K562 (cell line): ENCODE measurements around the gene MAMDC4. TPM values are rescaled to one million over a fixed set of nuclear protein-coding genes. Genes with fewer than 3 reads are reported as not detected.
A peak's percentile ranks its signal among the peaks of the same experiment; 100 is the strongest.

Experiments used
- ATAC-seq: fragments of 200-7000 bp; cut with Tn5 transposase; 3 replicates; pipeline ENCODE4 v1.9.1; 2020; ENCODE audit warnings: moderate library complexity
- BruUV-seq: library from RNA; stranded (reverse); fragments of 400-500 nt; replicated peaks from 2 replicates; lab custom pipeline; 2021; lab: Mats Ljungman, UMichigan
- CTCF ChIA-PET: fragments of 300-600 bp; formaldehyde crosslinking; extraction: SDS; loops from one replicate; lab custom pipeline; 2021; ENCODE audit warnings: low intra/inter-chr PET ratio; lab: Yijun Ruan, JAX
- POLR2A ChIA-PET: fragments of 300-600, 350-650 bp; sonication (Branson Sonifier 250); formaldehyde crosslinking; extraction: SDS; loops from one replicate; lab custom pipeline; 2021; ENCODE audit warnings: antibody characterized with exemption, inconsistent platforms; lab: Yijun Ruan, JAX
- DNase-seq, 4 experiments: peaks; one replicate each; pipeline versions ENCODE4 v3.0.0 to v3.0.0-alpha.2; 2011 to 2018; ENCODE audit warnings: low spot score in 3 of 4, mixed read lengths in 3 of 4; ENCODE audit errors: extremely low read depth in 1 of 4
- FAIRE-seq: peaks from 2 replicates; lab custom pipeline; 2011; peaks lifted over from hg19 to GRCh38; lab: Jason Lieb, UNC
- H2AFZ ChIP-seq: 2 replicates; pipeline ENCODE4 v1.6.0; 2011; ENCODE audit warnings: low read depth, low read length, control low read depth, inconsistent platforms
- H3K27ac ChIP-seq: fragments of 200-600 bp; 3 replicates; pipeline ENCODE4 v1.8.0; 2011; ENCODE audit warnings: low read depth, mild to moderate bottlenecking, control low read depth, inconsistent platforms, low read length, moderate library complexity, mixed read lengths; ENCODE audit errors: extremely low read depth
- H3K27me3 ChIP-seq, 2 experiments: fragments of 300-600 bp in 1 of 2; 2 replicates in 1 of 2; 3 replicates in 1 of 2; pipeline versions ENCODE4 v1.6.0 to v1.8.0; 2011; ENCODE audit warnings: inconsistent platforms in 2 of 2, low read length in 2 of 2, mild to moderate bottlenecking in 1 of 2, mixed read lengths in 1 of 2, moderate library complexity in 1 of 2; ENCODE audit not compliant: control insufficient read depth in 2 of 2, insufficient read depth in 2 of 2
- H3K36me3 ChIP-seq: fragments of 300-600 bp; 3 replicates; pipeline ENCODE4 v1.8.0; 2011; ENCODE audit warnings: mild to moderate bottlenecking, low read length, inconsistent platforms; ENCODE audit not compliant: control insufficient read depth, insufficient read depth
- H3K4me1 ChIP-seq, 2 experiments: fragments of 200-600 bp in 1 of 2; replicated peaks in 1 of 2; 2 replicates in 1 of 2; 3 replicates in 1 of 2; pipeline versions ENCODE4 v1.5.1 to v1.8.0; 2011; ENCODE audit warnings: inconsistent platforms in 2 of 2, low read length in 2 of 2, mild to moderate bottlenecking in 1 of 2, mixed read lengths in 1 of 2, moderate library complexity in 1 of 2; ENCODE audit not compliant: control insufficient read depth in 2 of 2, insufficient read depth in 2 of 2
- H3K4me2 ChIP-seq: 2 replicates; pipeline ENCODE4 v1.6.1; 2011; ENCODE audit warnings: low read length, control low read depth, inconsistent platforms, mixed read lengths; ENCODE audit not compliant: insufficient read depth
- H3K4me3 ChIP-seq: fragments of 200-600 bp; sonication (generic), shearing (Covaris generic); 2 replicates; pipeline ENCODE4 v1.5.1; 2016; ENCODE audit warnings: control low read depth, inconsistent platforms
- H3K79me2 ChIP-seq: fragments of 200-600 bp; 3 replicates; pipeline ENCODE4 v1.8.0; 2011; ENCODE audit warnings: low read length, inconsistent platforms; ENCODE audit not compliant: control insufficient read depth, insufficient read depth
- H3K9ac ChIP-seq, 2 experiments: 2 replicates each; pipeline versions ENCODE4 v1.6.0 to v1.6.1; 2011; ENCODE audit warnings: low read depth in 2 of 2, low read length in 2 of 2, control low read depth in 1 of 2, inconsistent platforms in 1 of 2, mild to moderate bottlenecking in 1 of 2, mixed read lengths in 1 of 2; ENCODE audit not compliant: insufficient read depth in 1 of 2
- H3K9me1 ChIP-seq: one replicate; pipeline ENCODE4 v1.6.0; 2011; ENCODE audit warnings: inconsistent platforms, mild to moderate bottlenecking, low read length, moderate library complexity; ENCODE audit not compliant: control insufficient read depth, insufficient read depth
- H3K9me3 ChIP-seq: replicated peaks from 2 replicates; pipeline ENCODE4 v1.5.1; 2011; ENCODE audit warnings: low read depth, low read length, inconsistent platforms; ENCODE audit not compliant: control insufficient read depth, insufficient read depth
- H4K20me1 ChIP-seq: replicated peaks from 2 replicates; pipeline ENCODE4 v1.6.1; 2011; ENCODE audit warnings: low read length, inconsistent platforms, mixed read lengths; ENCODE audit not compliant: control insufficient read depth, insufficient read depth
- NFATC3 ChIP-seq: fragments of 450-650 bp; IDR thresholded peaks from 2 replicates; pipeline ENCODE4 v1.6.1; 2017; ENCODE audit warnings: mild to moderate bottlenecking
- THRB ChIP-seq: fragments of 450-650 bp; formaldehyde crosslinking; conservative IDR thresholded peaks from 2 replicates; pipeline ENCODE4 v1.4.0; 2022; ENCODE audit warnings: mild to moderate bottlenecking, missing genetic modification characterization
- XRCC3 ChIP-seq: fragments of 450-650 bp; IDR thresholded peaks from 2 replicates; pipeline ENCODE4 v1.6.1; 2017; ENCODE audit warnings: mild to moderate bottlenecking, moderate library complexity
- ZBTB12 ChIP-seq: fragments of 250-450 bp; sonication (Bioruptor Pico); IDR thresholded peaks from 2 replicates; pipeline ENCODE4 v1.4.0; 2020
- ZNF121 ChIP-seq: sonication (generic); formaldehyde crosslinking; conservative IDR thresholded peaks from 2 replicates; pipeline ENCODE4 v1.8.0; 2022; ENCODE audit warnings: missing genetic modification reagents
- ZNF124 ChIP-seq: sonication (generic); formaldehyde crosslinking; IDR thresholded peaks from 2 replicates; pipeline ENCODE4 v1.8.1; 2022; ENCODE audit warnings: missing genetic modification reagents
- ZNF740 ChIP-seq, 3 experiments: fragments of 200-800 bp in 1 of 3; sonication (Bioruptor generic) in 1 of 3; sonication (generic) in 1 of 3; formaldehyde crosslinking in 1 of 3; IDR thresholded peaks; 2 replicates each; pipeline versions ENCODE4 v1.6.1 to v1.8.0; 2016 to 2022; ENCODE audit warnings: mild to moderate bottlenecking in 2 of 3, missing compliant biosample characterization in 2 of 3, missing genetic modification characterization in 2 of 3, missing genetic modification reagents in 1 of 3
- WGBS: fragments of 100-300 bp; shearing (Covaris generic); methylation state at CpG from one replicate; pipeline ENCODE4 v1.1.6; 2016; ENCODE audit warnings: low coverage, mixed read lengths; ENCODE audit not compliant: insufficient coverage; ENCODE audit errors: missing lambda C conversion rate; 5-methylcytosine and 5-hydroxymethylcytosine counted together
- in situ Hi-C: fragments of 300-500 bp; cut with MboI; formaldehyde crosslinking; loops from 4 replicates; pipeline ENCODE4 v1.15.0; 2018; ENCODE audit warnings: inconsistent platforms, mixed read lengths
- intact Hi-C: fragments of 100-400 bp; cut with micrococcal nuclease; formaldehyde crosslinking; loops from 2 replicates; pipeline ENCODE4 v1.14.2; 2022
- polyA plus RNA-seq, 8 experiments: library from polyadenylated mRNA; depleted of rRNA in 4 of 8; stranded (reverse) in 5 of 8; unstranded in 3 of 8; fragments of >200 nt; fragmentation: Nextera tagmentation in 2 of 8; fragmentation: Illumina TruSeq in 1 of 8; extraction: Ambion mirVana in 2 of 8; extraction: Trizol in 1 of 8; gene quantifications; 2 replicates each; pipeline versions ENCODE4 v1.2.1 to v1.2.3, GENCODE V29; 2011 to 2014; ENCODE audit warnings: inconsistent platforms in 1 of 8, missing spikeins in 1 of 8
- total RNA-seq, 7 experiments: library from RNA; depleted of rRNA in 6 of 7; stranded (reverse); fragments of >200 nt in 6 of 7; fragmentation: Illumina TruSeq in 2 of 7; extraction: Trizol in 2 of 7; gene quantifications; 2 replicates each; pipeline versions ENCODE4 v1.2.1 to v1.2.3, GENCODE V29; 2011 to 2021; ENCODE audit warnings: low replicate concordance in 1 of 7

The MAMDC4 gene
- total and polyA plus RNA-seq, 9 of the 15 experiments (the other 6 are each of a cell fraction or from before 2014, with no cell fraction given) = 0.03 to 10.8 (median 1.5) TPM

GRCh38 chr9:136805207-136805740 is 46.9 kb upstream of the MAMDC4 start:
- Histone ChIP-seq H3K27ac (no peak overlapping the region), H3K9ac (peak overlapping the region in 1 of 2 experiments; percentile 14; a peak in 1 of 4 replicates), H3K79me2 (peaks cover 40% of the 10 kb centered on the region), H4K20me1 (no peaks in the 10 kb centered on the region), H3K9me3 (no peaks in the 10 kb centered on the region), H3K27me3 (no peaks in the 10 kb centered on the region), H3K4me1 (peaks cover 29 to 73% of the 10 kb centered on the region in 2 experiments), H3K4me2 (no peak overlapping the region), H3K4me3 (no peak overlapping the region), H3K36me3 (peaks cover 23% of the 10 kb centered on the region), H2AFZ (no peak overlapping the region), H3K9me1 (no peaks in the 10 kb centered on the region)
- in situ Hi-C loops (no loop called here), intact Hi-C loops (no loop called here)
- ChIA-PET CTCF (no interaction called here), POLR2A (interaction anchor here (0.6 kb wide), 2 partner anchors 132 to 393 kb away, joined by 3 read pairs; no protein-coding TSS in a partner anchor)
- ATAC-seq = no peak
- BruUV-seq = no TSS peak
- 74% methylated on average over 12 of the region's 12 CpGs for WGBS
- TF ChIP-seq ZBTB12 (CRISPR knock-in tag) = no peak
- DNase-seq = no peak
- no peak for FAIRE-seq

GRCh38 chr9:136806067-136806466 is 46.1 kb upstream of the MAMDC4 start:
- BruUV-seq = no TSS peak
- Histone ChIP-seq H3K36me3 (peaks cover 28% of the 10 kb centered on the region), H3K27ac (no peak overlapping the region), H4K20me1 (no peaks in the 10 kb centered on the region), H3K9me1 (no peaks in the 10 kb centered on the region), H3K9me3 (no peaks in the 10 kb centered on the region), H3K79me2 (peaks cover 48% of the 10 kb centered on the region), H3K27me3 (no peaks in the 10 kb centered on the region), H3K4me1 (peaks cover 25 to 65% of the 10 kb centered on the region in 2 experiments), H3K4me2 (0 out of 2 replicates have a peak overlapping the region, but pooled peaks have one; percentile 94)
- no peak for DNase-seq
- FAIRE-seq = no peak
- 92% methylated on average over 8 of the region's 10 CpGs for WGBS
- in situ Hi-C loops = no loop called here
- no peak for ATAC-seq
- TF ChIP-seq ZNF124 (CRISPR knock-in tag) = no peak
- TF ChIP-seq XRCC3 = no peak
- no peak for TF ChIP-seq THRB
- no peak for TF ChIP-seq ZNF740 (CRISPR knock-in tag; IDR thresholded peaks at IDR 0.05)
- no peak for TF ChIP-seq ZNF740 (tag; IDR thresholded peaks at IDR 0.05)
- TF ChIP-seq NFATC3 = no peak
- no peak for TF ChIP-seq ZNF121 (CRISPR knock-in tag)
- TF ChIP-seq, all 486 proteins: peak for 0
- intact Hi-C loops = no loop called here
- Histone ChIP-seq H3K9ac (peak overlapping the region; percentile 77 to 99; a peak in 3 of 4 replicates), H2AFZ (no peak overlapping the region), H3K4me3 (no peak overlapping the region; the same call in 1 of the 2 replicates)
- POLR2A ChIA-PET = interaction anchor here (0.6 to 3.6 kb wide), 5 partner anchors 13 to 435 kb away, joined by 3 to 14 read pairs (median 3); partner anchors contain the start of gene TUBB4B
- CTCF ChIA-PET = no interaction called here
